ENCODE measurements around the gene CATSPER1.

DNA sequence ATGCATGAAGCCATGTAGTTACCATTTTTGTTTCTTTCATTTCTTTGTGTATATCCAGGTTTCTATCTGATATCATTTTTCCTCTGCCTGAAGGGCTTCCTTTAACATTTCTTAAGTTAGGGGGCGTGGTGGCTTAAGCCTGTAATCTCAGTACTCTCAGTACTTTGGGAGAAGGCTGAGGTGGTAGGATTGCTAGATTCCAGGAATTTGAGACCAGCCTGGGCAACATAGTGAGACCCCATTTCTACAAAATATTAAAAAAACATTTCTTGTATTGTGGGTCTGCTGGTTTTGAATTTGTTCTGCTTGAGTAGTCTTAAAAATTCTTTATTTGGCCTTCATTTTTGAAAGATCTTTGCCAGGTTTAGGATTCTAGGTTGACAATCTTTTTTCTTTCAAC, 38.3 kb upstream of the CATSPER1 start:
- TF ChIP-seq CTCF (IDR thresholded peaks at IDR 0.05 in 8 of 11, conservative IDR thresholded peaks at IDR 0.05 in 3 of 11) (no peak), POLR2AphosphoS5 (IDR thresholded peaks at IDR 0.05) (no peak), POLR2A (IDR thresholded peaks at IDR 0.05) (no peak)
